Mesothelial cell of epicardium (in vitro differentiated cells): Measurements from ENCODE around the gene SCUBE1. TPM values are rescaled to one million over a fixed set of nuclear protein-coding genes. Genes with fewer than 3 reads are reported as not detected.
A peak's percentile ranks its signal among the peaks of the same experiment; 100 is the strongest.

Experiments
- DNase-seq, 2 experiments: peaks; one replicate each; pipeline ENCODE4 v3.0.0; 2021; ENCODE audit warnings: low spot score in 2 of 2; ENCODE audit not compliant: unreplicated experiment in 2 of 2
- H3K27ac Mint-ChIP-seq: 2 replicates; pipeline ENCODE4 v1.8.0; 2021; ENCODE audit warnings: mixed read lengths
- H3K27me3 Mint-ChIP-seq: 2 replicates; pipeline ENCODE4 v1.8.0; 2021; ENCODE audit warnings: low read depth, mixed read lengths
- H3K36me3 Mint-ChIP-seq: 2 replicates; pipeline ENCODE4 v1.8.0; 2021; ENCODE audit warnings: mixed read lengths
- H3K4me1 Mint-ChIP-seq: 2 replicates; pipeline ENCODE4 v1.8.0; 2021; ENCODE audit warnings: mixed read lengths
- H3K4me3 Mint-ChIP-seq: 2 replicates; pipeline ENCODE4 v1.8.0; 2021; ENCODE audit warnings: mild to moderate bottlenecking, moderate library complexity, mixed read lengths
- H3K9me3 Mint-ChIP-seq: 2 replicates; pipeline ENCODE4 v1.8.0; 2021; ENCODE audit warnings: mixed read lengths
- total RNA-seq: library from RNA; stranded (reverse); gene quantifications from 3 replicates; pipeline ENCODE4 v1.2.1, GENCODE V29; 2021
- TF ChIP-seq, protein P1 (sequence below): fragments of 200-600 bp; sonication (generic); IDR thresholded peaks from one replicate; pipeline ENCODE4 v1.5.0; 2021; ENCODE audit warnings: antibody characterized with exemption; ENCODE audit not compliant: unreplicated experiment

Gene SCUBE1
- total RNA-seq, 1 donor from 2014 or later, result 19.3 TPM

DNA sequence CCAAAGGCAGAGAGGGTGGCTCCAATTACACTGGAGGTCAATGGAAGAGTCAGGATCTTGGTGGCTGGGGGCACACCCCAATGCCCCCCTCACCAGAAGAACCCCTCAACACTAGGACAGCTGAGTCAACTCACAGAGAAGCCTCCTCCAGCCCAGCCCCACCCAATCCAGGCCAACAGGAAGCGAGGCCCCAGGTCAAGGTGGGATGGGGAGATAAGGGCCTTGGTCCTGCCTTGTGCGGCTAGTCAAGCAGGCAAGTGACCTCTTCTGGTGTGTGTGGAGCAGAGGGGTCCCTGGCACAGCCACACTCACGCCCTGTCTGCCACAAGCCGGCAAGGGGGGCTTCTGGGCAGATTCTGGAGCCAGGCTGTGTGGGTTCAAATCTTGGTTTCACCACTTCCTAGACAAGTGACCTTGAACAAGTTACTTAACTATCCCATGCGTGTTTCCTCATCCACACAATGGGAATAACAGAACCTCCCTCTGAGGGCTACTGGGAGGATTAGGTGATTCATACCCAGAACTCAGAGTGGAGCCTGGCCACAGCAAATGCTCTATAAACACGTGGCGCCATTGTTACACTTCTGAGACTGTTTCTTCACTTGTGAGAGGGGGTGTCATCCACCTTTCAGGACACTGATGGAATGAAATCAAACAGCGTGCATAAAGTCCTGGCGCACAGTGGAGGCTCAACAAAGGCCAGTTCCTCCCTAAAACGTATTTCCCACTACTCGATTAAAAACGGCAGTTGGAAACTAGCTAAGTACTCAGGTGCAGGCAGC is 159.5 kb downstream of the SCUBE1 start:
- Mint-ChIP-seq H3K4me3 (peak overlapping the region; percentile 1), H3K4me1 (peaks cover 18% of the 10 kb centered on the region), H3K27me3 (no peaks in the 10 kb centered on the region), H3K9me3 (no peaks in the 10 kb centered on the region), H3K27ac (no peak overlapping the region), H3K36me3 (peaks cover 15% of the 10 kb centered on the region)
- no peak for DNase-seq
- TF ChIP-seq, protein P1, sequence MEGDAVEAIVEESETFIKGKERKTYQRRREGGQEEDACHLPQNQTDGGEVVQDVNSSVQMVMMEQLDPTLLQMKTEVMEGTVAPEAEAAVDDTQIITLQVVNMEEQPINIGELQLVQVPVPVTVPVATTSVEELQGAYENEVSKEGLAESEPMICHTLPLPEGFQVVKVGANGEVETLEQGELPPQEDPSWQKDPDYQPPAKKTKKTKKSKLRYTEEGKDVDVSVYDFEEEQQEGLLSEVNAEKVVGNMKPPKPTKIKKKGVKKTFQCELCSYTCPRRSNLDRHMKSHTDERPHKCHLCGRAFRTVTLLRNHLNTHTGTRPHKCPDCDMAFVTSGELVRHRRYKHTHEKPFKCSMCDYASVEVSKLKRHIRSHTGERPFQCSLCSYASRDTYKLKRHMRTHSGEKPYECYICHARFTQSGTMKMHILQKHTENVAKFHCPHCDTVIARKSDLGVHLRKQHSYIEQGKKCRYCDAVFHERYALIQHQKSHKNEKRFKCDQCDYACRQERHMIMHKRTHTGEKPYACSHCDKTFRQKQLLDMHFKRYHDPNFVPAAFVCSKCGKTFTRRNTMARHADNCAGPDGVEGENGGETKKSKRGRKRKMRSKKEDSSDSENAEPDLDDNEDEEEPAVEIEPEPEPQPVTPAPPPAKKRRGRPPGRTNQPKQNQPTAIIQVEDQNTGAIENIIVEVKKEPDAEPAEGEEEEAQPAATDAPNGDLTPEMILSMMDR, result no peak

DNA sequence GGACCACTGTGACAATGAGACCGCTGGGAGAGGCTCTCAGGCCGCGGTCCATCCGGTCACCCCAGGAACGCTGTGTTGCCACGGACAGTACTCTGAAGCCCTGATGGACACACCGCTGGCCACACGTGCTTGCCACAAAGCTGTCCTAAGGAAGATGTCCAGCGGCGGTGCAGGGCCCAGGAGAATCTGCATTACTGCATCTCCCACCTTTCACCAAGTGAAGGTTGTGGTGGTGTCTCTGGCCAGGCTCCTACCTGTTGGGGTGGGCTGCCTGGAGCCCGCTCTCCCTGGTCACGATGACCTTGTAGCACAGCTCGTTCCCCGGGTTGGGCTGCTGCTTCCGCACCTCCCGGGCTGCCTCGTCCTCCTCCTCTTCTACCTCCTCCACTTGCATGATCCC is 160.4 kb downstream of the SCUBE1 start:
- H3K36me3 Mint-ChIP-seq, result peaks cover 18% of the 10 kb centered on the region
- no peaks in the 10 kb centered on the region for H3K9me3 Mint-ChIP-seq
- H3K27ac Mint-ChIP-seq, result no peak overlapping the region
- H3K4me1 Mint-ChIP-seq, result peaks cover 14% of the 10 kb centered on the region
- H3K27me3 Mint-ChIP-seq, result no peaks in the 10 kb centered on the region
- TF ChIP-seq, protein P1, result no peak
- DNase-seq, result no peak
- H3K4me3 Mint-ChIP-seq, result no peak overlapping the region

DNA sequence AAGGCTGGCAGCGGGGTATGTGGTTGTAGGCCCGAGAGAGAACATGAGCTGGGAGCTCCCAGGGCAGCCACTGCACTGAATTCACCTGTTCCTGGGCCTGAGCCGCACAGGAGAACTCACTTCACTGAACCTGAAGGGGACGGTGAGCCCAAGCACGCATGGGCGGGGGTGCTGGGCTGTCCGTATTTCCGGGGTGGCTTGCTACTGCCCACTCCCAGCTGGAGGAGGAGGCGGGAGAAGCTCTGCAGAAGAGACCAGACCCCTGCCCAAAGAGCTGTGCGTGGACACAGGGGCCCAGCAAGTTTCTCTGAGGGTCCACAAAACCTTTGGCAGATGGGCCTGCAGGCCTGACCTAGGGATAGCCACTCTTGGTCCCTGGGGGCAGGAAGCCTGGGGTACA is 161.1 kb downstream of the SCUBE1 start:
- Mint-ChIP-seq H3K4me3 (no peak overlapping the region), H3K36me3 (peaks cover 23% of the 10 kb centered on the region), H3K9me3 (no peaks in the 10 kb centered on the region), H3K4me1 (peaks cover 13% of the 10 kb centered on the region), H3K27me3 (no peaks in the 10 kb centered on the region), H3K27ac (no peak overlapping the region)
- TF ChIP-seq, protein P1, result no peak
- no peak for DNase-seq

DNA sequence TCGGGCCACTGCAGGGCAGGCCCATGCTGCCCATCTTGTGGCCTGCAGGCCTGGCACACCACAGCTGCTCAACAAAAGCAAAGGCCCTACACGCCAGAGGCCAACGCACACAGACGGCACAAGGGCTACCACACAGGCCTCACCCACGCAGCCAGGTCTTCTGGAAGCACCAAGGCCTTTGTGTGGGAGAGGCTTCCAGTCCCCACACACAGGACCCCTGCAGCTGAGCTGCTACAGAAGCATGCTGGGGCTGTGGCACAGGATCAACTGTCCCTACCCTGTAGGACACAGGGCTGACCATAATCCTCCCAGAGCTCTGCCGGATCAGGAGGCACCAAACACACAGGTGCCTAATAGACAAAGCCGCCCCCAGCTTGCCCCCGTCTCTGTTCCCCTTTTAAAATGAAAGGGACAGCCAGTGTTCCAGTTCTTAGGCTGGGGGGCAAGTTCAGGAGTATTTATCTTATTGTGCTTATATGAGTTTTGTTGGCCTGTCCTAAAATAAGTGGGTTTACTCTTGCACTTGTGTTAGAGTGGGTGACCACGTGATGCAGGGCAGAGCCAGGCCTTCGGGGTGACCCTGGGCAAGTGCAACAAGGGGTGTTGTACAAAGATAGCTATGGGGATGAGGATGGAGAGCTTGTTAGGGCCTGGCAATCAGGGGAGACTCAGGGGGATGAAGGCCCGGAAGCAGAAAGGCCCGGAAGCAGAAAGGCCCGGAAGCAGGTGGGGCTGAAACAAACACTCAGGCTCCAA is 161.7 kb downstream of the SCUBE1 start:
- Mint-ChIP-seq H3K4me1 (peaks cover 13% of the 10 kb centered on the region), H3K4me3 (no peak overlapping the region), H3K27me3 (no peaks in the 10 kb centered on the region), H3K36me3 (peaks cover 23% of the 10 kb centered on the region), H3K27ac (no peak overlapping the region), H3K9me3 (no peaks in the 10 kb centered on the region)
- DNase-seq, result no peak
- TF ChIP-seq, protein P1, result no peak

DNA sequence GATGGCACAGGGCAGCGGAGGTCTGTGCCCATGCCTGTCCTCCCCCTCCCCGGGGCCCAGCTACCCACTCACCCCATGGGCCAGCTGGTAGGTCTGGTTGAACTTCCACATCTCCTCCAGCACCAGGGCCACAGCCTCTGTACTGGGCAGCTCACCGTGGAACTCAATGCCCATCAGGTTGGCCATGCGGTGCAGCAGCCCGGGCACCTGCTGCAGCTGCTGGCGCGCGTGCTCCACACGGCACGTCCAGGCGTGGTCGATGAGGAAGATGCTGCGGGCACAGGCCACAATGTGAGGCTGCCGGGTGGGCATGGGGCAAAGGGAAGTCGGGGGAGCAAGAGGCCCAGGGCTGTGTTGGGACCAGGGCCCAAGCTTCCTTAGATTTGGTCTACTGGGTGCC is 162.5 kb downstream of the SCUBE1 start:
- Mint-ChIP-seq H3K4me1 (peaks cover 9% of the 10 kb centered on the region), H3K4me3 (no peak overlapping the region), H3K9me3 (no peaks in the 10 kb centered on the region), H3K27ac (no peak overlapping the region), H3K27me3 (no peaks in the 10 kb centered on the region), H3K36me3 (peaks cover 27% of the 10 kb centered on the region)
- TF ChIP-seq, protein P1, result no peak
- no peak for DNase-seq
